VCaP (cell line): ENCODE results near the gene HCST.
A peak's percentile ranks its signal among the peaks of the same experiment; 100 is the strongest.

Experiments used
- H3K27ac ChIP-seq: fragments of 450-650 bp; 2 replicates; pipeline ENCODE4 v1.5.1; 2017
- CTCF ChIP-seq: fragments of 450-650 bp; conservative IDR thresholded peaks from 2 replicates; pipeline ENCODE4 v1.5.1; 2017; ENCODE audit warnings: mild to moderate bottlenecking, moderate library complexity

The HCST gene

GRCh38 chr19:35938282-35939224 lies 36.2 kb downstream of the HCST start:
- peak overlapping the region; percentile 82; the same call in 1 of the 2 replicates for H3K27ac ChIP-seq
- TF ChIP-seq CTCF: no peak

- TF ChIP-seq CTCF: no peak
- H3K27ac ChIP-seq: peak overlapping the region; percentile 41; the same call in 1 of the 2 replicates
These were observed 37.2 kb downstream of the HCST start for GRCh38 chr19:35939307-35940077.

GRCh38 chr19:35940078-35940775 lies 37.9 kb downstream of the HCST start:
- H3K27ac ChIP-seq: peak overlapping the region; percentile 41
- TF ChIP-seq CTCF: no peak

GRCh38 chr19:35940839-35941238 lies 38.5 kb downstream of the HCST start:
- H3K27ac ChIP-seq: peak overlapping the region; percentile 41
- no peak for TF ChIP-seq CTCF

- TF ChIP-seq CTCF: no peak
- no peak overlapping the region; the same call in 1 of the 2 replicates for H3K27ac ChIP-seq
These were observed 39.9 kb downstream of the HCST start for GRCh38 chr19:35942235-35942634.

- TF ChIP-seq CTCF: no peak
- no peak overlapping the region for H3K27ac ChIP-seq
These were observed 41.3 kb downstream of the HCST start for GRCh38 chr19:35943321-35944301.
